ENCODE data around the gene CCDC127. TPM values are rescaled to one million over a fixed set of nuclear protein-coding genes. Genes with fewer than 3 reads are reported as not detected.
"Not testable (repeated sequence)": the region's sequence is repeated elsewhere in the genome, so short reads cannot be mapped to it uniquely, and the experiment has no call there.

CCDC127 gene, protein sequence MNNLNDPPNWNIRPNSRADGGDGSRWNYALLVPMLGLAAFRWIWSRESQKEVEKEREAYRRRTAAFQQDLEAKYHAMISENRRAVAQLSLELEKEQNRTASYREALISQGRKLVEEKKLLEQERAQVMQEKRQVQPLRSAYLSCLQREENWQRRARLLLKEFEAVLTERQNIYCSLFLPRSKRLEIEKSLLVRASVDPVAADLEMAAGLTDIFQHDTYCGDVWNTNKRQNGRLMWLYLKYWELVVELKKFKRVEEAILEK
- polyA plus RNA-seq (2012; ENCODE audit: low read depth, missing spikeins): 1.5 TPM

DNA sequence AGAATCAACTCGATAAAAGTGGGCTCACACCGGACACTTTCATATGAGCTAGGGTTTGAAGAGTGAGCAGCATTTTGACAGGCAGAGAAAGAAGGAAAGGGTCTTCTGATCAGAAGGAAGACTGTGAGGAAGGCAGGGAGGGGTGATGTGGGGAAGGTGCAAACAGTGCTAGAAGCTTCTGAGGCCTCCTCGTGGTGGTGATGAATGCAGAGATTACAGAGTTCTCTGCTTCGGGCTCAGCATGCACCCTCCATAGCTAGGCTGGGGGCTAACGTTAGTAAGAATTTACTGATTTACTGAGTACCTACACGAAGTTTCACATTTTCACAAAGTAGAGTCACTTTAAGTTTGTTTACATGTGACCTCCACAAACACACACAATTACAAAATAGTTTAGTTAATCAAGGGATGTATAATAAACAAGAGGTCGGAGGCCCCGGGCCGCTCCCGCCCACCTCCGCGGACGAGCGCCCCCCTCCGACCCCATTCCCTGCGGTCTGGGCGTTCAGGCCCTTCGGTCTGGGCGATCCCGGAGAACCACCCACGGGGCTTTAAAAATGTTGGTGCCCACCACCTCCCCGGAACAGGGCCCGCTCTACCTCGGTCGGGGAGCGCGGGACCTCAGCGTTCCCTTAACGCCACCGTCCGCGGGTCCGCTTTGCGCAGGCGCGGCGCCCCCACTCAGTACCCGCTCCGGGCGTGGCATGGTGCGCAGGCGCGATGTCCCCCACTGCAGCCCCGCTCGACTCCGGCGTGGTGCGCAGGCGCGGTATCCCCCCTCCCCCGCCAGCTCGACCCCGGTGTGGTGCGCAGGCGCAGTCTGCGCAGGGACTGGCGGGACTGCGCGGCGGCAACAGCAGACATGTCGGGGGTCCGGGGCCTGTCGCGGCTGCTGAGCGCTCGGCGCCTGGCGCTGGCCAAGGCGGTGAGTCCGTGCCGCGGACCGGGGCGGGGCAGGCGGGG is at the start of gene CCDC127, which contains the start of gene SDHA:
Gene CCDC127, minus strand, starts transcription at position 660 of the 963 bp plus-strand sequence. CDS start 1,304 bp downstream, outside the sequence.
Gene SDHA, plus strand, starts transcription at position 827 of the 963 bp plus-strand sequence. Its CDS starts 36 bp downstream, at position 863.
- peak; percentile 99 for DNase-seq (ENCODE audit: insufficient read length, low spot score)
- TF ChIP-seq TAF1 (IDR thresholded peaks at IDR 0.05; ENCODE audit: low read depth, low read length) (0 out of 2 replicates have a peak, but pooled peaks have one; percentile 44), POLR2AphosphoS5 (IDR thresholded peaks at IDR 0.05; ENCODE audit: low read depth, low read length) (0 out of 2 replicates have a peak, but pooled peaks have one; percentile 48), POLR2A (IDR thresholded peaks at IDR 0.05; ENCODE audit: low read depth, low read length) (0 out of 2 replicates have a peak, but pooled peaks have one; percentile 42)
- peak; percentile 97 for FAIRE-seq

DNA sequence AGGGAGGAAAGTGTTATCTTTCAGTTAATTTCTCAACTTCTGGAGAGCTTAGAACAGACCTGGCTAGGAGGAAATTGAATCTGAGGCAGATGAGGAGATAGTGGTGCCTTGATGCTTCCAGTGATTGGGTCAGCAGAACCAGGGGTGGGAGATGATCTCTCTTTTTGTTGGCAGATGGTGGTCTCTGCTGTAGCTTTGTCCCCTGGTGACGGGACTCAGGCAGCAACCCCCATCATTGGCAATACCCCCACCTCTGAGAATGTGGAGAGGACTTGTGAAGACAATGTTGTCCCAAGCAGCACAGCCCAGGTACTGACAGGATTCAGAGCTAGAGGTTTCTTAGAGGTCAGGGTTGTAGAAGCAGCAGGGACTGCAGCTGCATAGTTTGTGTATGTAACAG is 49.8 kb upstream of the CCDC127 start:
- FAIRE-seq (no peak), DNase-seq (ENCODE audit: insufficient read length, low spot score) (no peak)
- TF ChIP-seq POU2F2 (IDR thresholded peaks at IDR 0.05; ENCODE audit: low read depth, low read length): no peak
- no peak for TF ChIP-seq POLR2AphosphoS5 (IDR thresholded peaks at IDR 0.05; ENCODE audit: low read depth, low read length)
- TF ChIP-seq PAX5 (IDR thresholded peaks at IDR 0.05; ENCODE audit: insufficient read depth, low read length, severe bottlenecking): no peak
- TF ChIP-seq SPI1 (IDR thresholded peaks at IDR 0.05; ENCODE audit: low read depth, low read length): no peak
- TF ChIP-seq TAF1 (IDR thresholded peaks at IDR 0.05; ENCODE audit: low read depth, low read length): no peak
- no peak for TF ChIP-seq POLR2A (IDR thresholded peaks at IDR 0.05; ENCODE audit: low read depth, low read length)

DNA sequence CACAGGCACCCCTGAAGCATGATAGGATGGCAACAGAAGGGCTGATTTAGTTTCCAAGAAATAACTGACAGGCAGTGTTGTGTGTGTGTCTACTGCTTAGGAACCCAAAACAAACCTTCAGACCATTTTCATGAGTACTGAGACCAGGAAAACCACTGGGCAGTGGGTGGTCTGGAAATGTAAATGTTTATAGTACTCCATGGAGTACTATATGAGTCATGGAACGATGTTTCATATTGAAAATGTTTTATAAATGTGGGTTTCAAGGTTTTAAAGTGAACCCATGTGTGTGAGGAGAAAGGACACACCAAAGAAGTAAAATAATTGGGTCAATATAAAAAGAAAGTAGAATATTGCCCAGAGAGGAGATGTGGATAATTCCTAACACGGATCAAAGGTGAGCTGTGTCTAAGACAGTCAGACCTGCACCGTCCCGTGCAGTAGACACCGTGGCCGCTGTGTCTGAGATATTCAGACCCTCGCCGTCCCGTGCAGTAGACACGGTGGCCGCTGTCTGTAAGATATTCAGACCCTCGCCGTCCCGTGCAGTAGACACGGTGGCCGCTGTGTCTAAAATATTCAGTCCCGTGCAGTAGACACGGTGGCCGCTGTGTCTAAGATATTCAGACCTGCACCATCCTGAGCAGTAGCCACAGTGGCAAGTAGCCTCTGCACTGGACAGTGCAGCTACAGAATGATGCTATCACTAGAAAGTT is 48.5 kb upstream of the CCDC127 start:
- DNase-seq (ENCODE audit: insufficient read length, low spot score); FAIRE-seq: not testable (repeated sequence)

DNA sequence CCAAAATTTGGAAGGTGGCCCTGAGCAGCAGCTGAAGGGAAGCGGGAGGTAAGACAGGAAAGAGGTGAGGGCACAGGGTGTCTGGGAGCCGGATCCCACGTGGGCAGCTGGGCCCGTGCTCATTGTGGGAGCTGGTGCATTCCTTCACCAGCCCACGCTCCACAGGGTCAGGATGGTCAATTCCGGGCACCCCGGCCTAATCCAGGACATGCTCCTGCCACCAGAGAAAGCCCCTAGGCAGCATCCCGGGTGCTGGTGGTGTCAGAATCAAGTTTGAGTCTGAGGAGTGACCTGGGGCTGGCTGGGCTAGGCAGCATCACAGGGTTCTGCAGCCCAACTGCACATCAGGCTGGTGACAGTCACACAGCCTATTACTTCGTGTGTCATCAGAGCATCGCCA is 46.4 kb upstream of the CCDC127 start:
- TF ChIP-seq PAX5 (IDR thresholded peaks at IDR 0.05; ENCODE audit: insufficient read depth, low read length, severe bottlenecking): no peak
- TF ChIP-seq SPI1 (IDR thresholded peaks at IDR 0.05; ENCODE audit: low read depth, low read length): no peak
- no peak for TF ChIP-seq POLR2A (IDR thresholded peaks at IDR 0.05; ENCODE audit: low read depth, low read length)
- no peak for TF ChIP-seq TAF1 (IDR thresholded peaks at IDR 0.05; ENCODE audit: low read depth, low read length)
- TF ChIP-seq POLR2AphosphoS5 (IDR thresholded peaks at IDR 0.05; ENCODE audit: low read depth, low read length): no peak
- TF ChIP-seq POU2F2 (IDR thresholded peaks at IDR 0.05; ENCODE audit: low read depth, low read length): no peak
- DNase-seq (ENCODE audit: insufficient read length, low spot score) (no peak), FAIRE-seq (no peak)

DNA sequence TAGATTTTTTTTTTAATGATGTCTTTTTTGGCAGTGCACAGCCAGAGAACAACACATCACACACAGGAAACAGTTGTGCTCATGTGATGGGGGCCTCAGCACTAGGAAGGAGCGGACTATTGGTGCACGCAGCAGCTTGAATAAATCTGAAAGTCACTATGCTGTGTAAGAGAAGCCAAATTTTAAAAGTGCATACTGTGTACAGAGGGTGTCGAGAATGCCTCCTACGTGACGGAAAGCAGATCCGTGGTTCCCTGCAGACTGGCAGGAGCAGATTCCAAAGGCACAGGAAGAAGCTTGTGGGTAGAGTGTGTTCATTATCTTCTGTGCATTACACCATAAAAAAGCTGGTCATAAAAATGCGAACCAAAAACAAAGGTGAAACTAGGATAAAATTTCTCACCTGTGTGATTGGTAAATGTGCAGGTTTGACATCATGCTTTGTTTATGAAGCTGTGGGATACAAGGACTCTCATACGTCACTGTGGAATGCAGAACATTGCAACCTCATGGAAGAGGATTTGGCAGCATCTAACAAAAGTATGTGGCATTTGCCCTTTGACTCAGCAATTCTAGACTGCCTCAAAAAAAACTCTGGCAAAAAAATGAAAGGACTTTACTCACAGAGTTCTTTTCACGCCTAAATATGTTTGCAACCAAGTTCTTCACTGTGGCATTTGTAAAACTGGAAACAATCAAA is 45.5 kb upstream of the CCDC127 start:
- FAIRE-seq; DNase-seq (ENCODE audit: insufficient read length, low spot score): not testable (repeated sequence)

DNA sequence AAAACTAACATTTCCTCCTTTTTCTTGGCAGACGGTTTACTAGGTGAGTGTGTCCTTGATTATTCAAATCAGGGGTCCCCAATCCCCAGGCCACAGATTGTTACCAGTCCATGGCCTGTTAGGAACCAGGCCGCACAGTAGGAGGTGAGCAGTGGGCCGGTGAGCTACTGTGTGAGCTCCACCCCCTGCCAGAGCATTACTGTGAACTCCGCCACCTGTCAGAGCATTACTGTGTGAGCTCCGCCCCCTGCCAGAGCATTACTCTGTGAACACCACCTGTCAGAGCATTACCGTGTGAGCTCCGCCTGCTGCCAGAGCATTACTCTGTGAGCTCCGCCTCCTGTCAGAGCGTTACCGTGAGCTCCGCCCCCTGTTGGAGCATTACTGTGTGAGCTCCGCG is 39.2 kb upstream of the CCDC127 start:
- FAIRE-seq (no peak), DNase-seq (ENCODE audit: insufficient read length, low spot score) (no peak)
- TF ChIP-seq POLR2A (IDR thresholded peaks at IDR 0.05; ENCODE audit: low read depth, low read length) (no peak), SPI1 (IDR thresholded peaks at IDR 0.05; ENCODE audit: low read depth, low read length) (no peak), PAX5 (IDR thresholded peaks at IDR 0.05; ENCODE audit: insufficient read depth, low read length, severe bottlenecking) (no peak), TAF1 (IDR thresholded peaks at IDR 0.05; ENCODE audit: low read depth, low read length) (no peak), POU2F2 (IDR thresholded peaks at IDR 0.05; ENCODE audit: low read depth, low read length) (no peak), POLR2AphosphoS5 (IDR thresholded peaks at IDR 0.05; ENCODE audit: low read depth, low read length) (no peak)

DNA sequence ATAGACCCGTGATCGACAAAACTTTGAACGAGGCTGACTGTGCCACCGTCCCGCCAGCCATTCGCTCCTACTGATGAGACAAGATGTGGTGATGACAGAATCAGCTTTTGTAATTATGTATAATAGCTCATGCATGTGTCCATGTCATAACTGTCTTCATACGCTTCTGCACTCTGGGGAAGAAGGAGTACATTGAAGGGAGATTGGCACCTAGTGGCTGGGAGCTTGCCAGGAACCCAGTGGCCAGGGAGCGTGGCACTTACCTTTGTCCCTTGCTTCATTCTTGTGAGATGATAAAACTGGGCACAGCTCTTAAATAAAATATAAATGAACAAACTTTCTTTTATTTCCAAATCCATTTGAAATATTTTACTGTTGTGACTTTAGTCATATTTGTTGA is 38.4 kb upstream of the CCDC127 start:
- not testable (repeated sequence) for FAIRE-seq; DNase-seq (ENCODE audit: insufficient read length, low spot score)

DNA sequence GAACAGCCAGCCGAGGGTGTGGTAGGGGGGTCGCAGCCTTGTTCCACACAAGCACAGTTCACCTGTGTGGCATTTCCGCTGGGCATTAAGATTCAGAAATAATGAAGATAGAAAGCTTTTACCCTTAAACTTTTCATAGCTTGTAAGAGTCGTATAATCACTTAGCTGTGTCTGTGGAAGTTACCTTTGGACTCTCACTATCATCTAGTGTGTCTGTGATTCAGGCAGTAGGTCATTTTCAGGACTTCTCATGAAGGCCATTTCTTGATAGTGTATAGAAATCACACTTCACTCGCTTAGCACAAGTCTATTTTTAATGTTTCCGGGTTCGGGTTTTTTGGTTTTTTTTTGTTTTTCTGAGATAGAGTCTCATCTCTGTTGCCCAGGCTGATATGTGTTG is 37.2 kb upstream of the CCDC127 start:
- not testable (repeated sequence) for FAIRE-seq; DNase-seq (ENCODE audit: insufficient read length, low spot score)

DNA sequence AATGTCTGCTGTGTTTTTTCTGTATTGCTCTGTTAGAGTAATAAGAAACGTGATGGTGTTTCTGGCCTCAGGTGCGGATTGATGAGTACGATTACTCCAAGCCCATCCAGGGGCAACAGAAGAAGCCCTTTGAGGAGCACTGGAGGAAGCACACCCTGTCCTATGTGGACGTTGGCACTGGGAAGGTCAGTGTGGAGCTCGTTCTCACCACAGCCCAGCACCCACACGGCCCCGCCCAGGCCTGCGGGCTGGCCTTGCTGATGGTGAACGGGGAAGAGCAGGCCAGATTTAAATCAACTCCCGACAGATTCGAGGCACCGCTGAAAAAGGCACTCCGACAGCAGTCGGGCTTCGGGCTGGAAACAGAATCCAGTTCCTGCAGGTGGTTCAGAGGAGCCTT is 36.4 kb upstream of the CCDC127 start:
- not testable (repeated sequence) for FAIRE-seq; DNase-seq (ENCODE audit: insufficient read length, low spot score)

DNA sequence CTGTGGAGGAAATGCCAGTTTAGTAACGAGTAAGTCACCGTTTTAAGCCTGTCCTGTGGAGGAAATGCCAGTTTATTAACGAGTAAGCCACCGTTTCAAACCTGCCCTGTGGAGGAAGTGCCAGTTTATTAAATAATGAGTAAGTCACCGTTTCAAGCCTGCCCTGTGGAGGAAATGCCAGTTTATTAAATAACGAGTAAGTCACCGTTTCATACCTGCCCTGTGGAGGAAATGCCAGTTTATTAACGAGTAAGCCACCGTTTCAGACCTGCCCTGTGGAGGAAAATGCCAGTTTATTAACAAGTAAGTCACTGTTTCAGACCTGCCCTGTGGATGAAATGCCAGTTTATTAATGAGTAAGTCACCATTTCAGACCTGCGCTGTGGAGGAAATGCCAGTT is 34.6 kb upstream of the CCDC127 start:
- DNase-seq (ENCODE audit: insufficient read length, low spot score): no peak
- no peak for FAIRE-seq
- no peak for TF ChIP-seq POLR2AphosphoS5 (IDR thresholded peaks at IDR 0.05; ENCODE audit: low read depth, low read length)
- no peak for TF ChIP-seq POU2F2 (IDR thresholded peaks at IDR 0.05; ENCODE audit: low read depth, low read length)
- no peak for TF ChIP-seq PAX5 (IDR thresholded peaks at IDR 0.05; ENCODE audit: insufficient read depth, low read length, severe bottlenecking)
- TF ChIP-seq POLR2A (IDR thresholded peaks at IDR 0.05; ENCODE audit: low read depth, low read length): no peak
- no peak for TF ChIP-seq SPI1 (IDR thresholded peaks at IDR 0.05; ENCODE audit: low read depth, low read length)
- TF ChIP-seq TAF1 (IDR thresholded peaks at IDR 0.05; ENCODE audit: low read depth, low read length): no peak

DNA sequence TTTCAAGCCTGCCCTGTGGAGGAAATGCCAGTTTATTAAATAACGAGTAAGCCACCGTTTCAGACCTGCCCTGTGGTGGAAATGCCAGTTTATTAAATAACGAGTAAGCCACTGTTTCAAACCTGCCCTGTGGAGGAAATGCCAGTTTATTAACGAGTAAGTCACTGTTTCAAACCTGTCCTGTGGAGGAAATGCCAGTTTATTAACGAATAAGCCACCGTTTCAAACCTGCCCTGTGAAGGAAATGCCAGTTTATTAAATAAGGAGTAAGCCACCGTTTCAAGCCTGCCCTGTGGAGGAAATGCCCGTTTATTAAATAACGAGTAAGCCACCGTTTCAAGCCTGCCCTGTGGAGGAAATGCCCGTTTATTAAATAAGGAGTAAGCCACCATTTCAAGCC is 34.0 kb upstream of the CCDC127 start:
- FAIRE-seq; DNase-seq (ENCODE audit: insufficient read length, low spot score): not testable (repeated sequence)

DNA sequence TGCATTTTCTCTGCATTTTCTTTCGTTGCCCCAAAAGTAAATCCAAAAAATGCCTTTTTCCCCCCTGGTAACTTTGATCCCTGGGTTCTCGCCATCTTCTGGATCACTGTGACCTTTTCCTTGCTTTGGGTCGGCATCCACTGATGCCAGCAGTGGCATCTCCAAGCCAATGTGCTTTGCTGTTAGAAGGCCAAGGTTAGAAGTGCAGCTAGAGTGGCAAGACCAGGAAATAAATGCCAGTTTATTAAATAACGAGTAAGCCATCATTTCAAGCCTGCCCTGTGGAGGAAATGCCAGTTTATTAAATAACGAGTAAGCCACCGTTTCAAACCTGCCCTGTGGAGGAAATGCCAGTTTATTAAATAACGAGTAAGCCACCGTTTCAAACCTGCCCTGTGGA is 33.6 kb upstream of the CCDC127 start:
- FAIRE-seq; DNase-seq (ENCODE audit: insufficient read length, low spot score): not testable (repeated sequence)

DNA sequence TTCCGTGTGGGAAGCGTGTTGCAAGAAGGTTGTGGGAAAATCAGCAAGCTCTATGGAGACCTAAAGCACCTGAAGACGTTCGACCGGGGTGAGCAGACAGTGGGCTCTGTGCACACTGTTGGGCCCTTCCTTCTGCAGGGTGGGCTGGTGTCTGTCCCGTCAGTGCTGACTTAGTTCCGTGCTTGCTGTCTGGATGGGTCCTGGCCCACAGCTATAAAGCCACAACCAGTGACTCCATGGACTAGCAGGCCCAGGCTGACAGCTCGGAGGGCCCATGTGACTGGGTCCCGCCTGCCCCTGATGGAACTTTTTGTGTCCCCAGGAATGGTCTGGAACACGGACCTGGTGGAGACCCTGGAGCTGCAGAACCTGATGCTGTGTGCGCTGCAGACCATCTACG is 33.1 kb upstream of the CCDC127 start:
- DNase-seq (ENCODE audit: insufficient read length, low spot score); FAIRE-seq: not testable (repeated sequence)

DNA sequence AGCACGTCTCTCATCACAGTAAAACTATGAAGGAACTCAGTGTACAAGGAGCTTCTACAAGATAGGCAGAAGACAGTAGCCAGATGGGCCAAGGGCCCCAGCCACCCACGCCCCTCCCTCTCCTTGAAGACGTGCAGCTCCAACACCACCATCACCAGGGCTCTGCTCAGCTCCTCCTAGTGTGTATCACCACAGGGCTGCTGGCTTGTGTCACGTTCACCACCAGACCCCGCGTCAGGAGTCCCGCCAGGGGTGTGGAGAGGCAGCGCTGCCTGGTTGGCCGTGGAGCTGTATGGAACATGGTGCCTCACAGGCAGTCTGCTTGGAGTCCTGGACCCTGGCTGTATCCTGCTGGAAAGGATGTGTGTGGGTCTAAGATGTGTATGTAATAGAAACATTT is 32.4 kb upstream of the CCDC127 start:
- not testable (repeated sequence) for FAIRE-seq; DNase-seq (ENCODE audit: insufficient read length, low spot score)

DNA sequence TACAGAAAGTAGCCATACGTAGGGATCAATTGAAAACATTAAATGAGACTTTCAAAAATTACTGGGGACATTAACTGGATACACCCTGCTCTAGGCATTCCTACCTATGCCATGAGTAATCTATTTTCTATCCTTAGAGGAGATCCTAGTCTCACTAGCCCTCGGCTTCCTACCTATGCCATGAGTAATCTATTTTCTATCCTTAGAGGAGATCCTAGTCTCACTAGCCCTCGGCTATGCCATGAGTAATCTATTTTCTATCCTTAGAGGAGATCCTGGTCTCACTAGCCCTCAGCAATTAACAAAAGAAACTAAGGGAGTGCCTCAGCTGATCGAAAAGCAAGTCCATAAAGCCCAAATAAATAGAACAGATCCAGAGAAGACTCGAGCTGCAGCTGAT is 27.8 kb upstream of the CCDC127 start:
- not testable (repeated sequence) for FAIRE-seq; DNase-seq (ENCODE audit: insufficient read length, low spot score)

All from GM12891 (cell line).